ENCODE results near the gene IFFO2.
A peak's percentile ranks its signal among the peaks of the same experiment; 100 is the strongest.
"Not testable (repeated sequence)": the region's sequence is repeated elsewhere in the genome, so short reads cannot be mapped to it uniquely, and the experiment has no call there.

IFFO2 gene

DNA sequence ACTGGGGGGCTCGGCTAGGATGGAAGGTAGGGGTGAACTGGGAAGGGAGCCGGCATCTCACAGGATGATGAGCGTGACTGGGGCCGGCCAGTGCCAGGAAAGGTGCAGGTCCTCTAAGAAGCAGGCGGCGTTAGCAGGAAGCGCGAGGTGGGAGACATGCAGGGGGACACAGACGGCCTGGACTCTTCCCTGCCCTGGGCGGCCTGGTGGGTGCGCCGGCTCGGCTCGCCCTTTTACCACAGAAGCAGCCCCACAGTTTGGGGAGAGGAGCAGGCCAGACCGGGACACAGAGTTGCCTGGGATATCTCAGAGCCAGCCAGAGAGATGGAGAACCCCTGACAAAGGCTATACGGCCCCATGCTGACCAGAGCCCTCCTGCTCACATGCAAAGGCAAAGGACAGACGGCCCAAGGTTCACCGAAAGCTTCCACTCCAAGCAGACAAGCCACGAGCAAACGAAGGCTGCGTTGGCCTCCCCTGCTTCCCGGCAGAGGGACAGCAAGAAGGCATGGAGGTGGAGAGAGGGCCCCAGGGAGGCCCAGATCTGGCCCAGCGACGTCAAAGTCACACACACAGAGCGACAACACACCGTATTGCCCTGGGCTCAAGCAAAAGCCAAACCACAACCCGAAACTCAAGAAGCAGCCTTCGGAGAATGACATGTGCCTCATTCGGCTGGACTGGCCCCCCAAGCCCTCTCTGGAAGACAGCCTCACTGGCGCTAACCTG, 39.2 kb downstream of the IFFO2 start:
- DNase-seq = no peak

DNA sequence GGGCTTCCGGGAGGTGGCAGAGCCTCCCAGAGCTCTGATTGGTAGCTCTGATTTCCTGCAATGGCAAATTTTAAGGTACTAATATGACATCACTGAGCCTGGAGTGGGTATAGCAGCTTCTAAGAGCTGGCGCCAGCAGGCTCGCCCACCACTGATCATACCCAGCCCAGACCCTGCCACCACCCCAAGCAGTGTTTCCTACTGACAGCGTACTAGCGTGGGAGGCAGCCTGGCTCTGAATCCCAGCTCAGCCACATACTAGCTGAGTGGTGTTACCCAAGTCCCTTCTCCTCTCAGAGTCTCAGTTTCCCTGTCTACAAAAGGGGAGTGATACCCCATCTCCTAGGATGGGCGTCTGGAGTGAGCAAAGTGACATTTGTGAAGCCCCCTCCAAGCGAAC, 41.1 kb downstream of the IFFO2 start:
- DNase-seq = no peak

DNA sequence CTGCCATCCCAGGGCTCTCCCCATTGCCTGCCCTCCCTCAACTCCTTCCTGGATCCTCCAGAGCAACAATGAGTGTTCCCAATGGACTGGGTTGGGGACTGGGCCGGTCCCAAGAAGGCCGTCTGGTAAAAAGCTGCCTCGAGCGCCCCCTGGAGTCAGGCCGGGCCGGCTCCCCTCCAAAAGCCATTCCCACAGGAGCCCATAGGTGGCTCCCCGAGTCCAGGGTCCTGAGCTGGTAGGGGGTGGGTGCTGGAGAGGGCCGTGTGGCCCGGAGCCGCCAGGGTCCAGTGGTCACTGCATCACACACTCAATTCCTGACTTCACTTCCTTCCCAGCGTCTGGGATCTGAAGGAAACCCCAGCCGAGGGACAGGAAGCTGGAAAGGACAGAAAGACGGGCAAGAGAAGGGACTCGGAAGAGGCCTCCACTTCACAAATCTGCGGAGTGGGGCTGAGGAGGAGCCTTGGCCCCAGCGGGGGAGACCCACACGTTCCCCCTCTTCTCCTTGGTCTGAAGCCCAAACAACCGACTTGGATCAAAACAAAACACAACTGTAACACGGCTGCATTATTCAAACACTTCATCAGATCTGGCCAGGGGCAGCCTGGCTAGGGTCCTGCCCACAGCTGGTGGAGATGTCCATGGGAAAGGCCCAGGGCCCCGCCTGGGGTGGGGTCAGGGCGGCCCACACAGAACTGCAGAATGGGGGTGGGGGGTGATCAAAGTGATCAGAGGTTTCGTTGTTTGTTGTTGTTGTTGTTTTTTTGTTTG, 43.2 kb downstream of the IFFO2 start:
- no peak for DNase-seq

DNA sequence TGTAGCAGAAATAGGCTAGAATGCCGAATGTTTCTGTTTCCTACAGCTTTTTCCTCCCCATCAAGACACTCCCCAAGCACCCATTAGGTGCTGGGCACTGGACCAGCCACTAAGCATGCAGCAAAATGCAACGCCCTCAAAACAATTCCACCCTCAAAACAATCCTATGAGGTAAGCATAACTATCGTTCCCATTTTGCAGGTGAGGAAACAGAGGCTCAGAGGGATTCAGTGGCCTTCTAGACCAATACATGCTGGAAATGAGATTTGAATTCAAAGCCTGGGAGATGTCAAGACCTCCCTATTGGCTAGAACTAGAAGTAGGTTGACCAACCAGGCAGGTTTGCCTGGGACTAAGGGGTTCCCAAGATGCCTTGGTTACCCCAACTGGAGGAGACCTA, 43.9 kb downstream of the IFFO2 start:
- DNase-seq = no peak

DNA sequence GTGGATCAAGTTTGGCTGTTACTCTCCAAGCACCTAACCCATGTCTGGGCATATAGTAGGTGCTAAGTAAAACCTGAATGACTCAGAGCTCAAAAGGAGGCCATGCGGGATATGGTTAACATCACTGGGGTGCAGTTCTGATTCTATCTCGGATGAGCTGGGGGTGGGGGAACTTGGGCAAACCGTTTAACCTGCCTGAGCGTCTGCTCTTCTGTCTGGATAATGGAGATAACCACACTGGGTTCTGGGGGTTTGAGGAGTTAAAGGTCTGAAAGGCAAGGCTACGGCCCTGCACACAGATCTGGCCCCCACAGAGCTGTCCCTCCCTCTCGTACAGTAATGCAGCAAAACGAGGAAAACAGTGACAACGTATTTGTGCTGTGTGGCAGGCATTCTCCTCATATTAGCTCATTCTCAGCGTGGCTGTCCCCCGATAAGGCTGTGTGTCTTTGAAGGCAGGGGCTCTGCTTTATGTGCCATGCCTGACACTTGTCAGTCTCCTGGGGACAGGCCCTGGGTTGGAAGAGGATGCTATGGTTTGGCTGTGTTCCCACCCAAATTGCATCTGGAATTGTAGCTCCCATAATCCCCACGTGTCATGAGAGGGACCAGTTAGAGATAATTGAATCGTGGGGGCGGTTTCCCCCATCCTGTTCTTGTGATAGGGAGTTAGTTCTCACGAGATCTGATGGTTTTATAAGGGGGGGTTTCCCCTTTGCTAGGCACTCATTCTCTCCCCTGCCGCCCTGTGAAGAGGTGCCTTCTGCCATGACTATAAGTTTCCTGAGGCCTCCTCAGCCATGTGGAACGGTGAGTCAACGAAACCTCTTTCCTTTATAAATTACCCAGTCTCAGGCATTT, 47.3 kb downstream of the IFFO2 start:
- no peak for DNase-seq

DNA sequence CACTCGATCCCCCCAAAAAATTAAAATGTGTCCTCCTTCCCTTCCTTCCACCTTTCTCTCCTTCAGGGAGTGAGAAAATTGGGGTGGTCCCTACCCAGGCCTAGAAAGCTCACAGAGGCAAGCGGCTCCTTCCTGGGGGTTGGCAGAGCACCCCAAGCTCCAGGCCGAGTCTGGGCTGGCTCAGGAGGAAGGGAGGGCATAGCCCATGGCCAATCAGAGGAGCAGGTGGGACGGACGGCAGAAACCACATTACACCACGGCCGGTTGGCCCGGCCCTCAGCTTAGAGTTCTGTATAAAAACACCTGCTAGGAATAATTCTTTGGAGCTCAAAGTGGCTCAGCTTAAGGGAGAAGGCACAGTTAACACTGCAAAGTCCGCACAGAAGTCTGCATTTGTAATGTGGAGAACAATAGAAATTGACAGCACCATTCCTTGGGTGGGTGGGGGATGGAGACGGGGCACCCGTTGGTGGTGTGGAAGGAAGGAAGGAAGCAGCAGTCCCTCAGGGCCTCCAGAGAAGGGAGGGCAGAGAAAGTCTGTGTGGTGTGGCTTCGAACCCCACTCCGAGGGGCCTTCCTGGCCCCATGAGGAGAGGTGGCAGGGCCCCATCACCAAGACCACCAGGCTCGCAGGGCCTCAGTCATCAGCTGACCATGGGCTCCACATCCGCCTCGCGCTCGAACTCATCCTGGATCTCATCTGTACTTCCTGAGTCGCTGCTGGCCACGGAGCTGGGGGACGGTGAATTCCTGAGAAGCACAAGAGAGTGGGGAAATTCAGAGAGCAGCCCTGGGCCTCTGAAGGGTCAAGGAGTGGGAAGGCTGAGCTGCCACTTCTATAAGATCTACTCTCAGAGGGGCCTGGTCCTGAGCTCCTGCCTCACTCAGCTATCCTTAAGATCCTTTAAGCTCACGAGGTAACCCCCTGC, 48.3 kb downstream of the IFFO2 start:
- no peak for DNase-seq

DNA sequence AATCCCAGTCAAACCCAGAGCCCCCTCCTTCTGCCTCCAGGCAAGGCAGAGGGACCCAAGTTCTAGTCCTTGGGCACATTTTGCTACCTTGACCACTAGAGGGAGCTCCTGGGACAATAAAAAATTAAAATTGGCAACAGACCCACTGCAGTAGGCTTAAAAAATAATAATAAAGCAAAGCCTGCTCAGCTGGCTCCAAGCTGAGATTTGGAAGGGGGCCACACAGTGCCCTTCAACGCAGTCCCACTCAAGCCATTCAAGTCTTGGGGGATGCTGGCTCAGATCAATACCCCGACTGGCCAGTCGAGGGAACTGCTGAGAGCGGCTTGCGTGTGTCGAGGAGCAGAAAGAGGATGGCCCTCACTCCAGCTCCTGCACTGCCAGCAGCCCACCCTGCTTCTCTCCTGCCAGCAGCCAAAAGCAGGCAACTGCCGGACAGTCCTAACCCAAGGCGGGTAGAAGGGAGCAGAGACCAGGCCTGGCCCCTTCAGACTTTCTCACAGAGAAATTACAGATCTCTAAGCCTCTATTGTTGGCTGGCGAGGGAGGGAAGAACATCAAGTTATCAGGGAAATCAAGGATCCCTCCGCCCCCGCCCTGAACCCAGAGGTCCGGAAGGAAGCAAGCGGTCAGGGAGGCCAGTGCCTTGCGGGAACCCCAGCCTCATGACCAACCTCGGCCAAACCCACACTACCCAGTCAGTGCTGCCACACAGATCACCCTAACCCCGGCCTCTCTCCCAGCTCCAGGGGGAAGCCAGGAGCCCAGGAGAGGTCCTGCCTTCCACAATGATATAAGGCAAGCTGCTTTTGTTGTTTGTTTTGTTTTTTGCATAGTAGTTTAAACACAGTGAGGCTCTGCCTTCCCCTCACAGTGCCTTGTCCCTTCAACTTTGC, 49.2 kb downstream of the IFFO2 start:
- DNase-seq = peak; percentile 28

DNA sequence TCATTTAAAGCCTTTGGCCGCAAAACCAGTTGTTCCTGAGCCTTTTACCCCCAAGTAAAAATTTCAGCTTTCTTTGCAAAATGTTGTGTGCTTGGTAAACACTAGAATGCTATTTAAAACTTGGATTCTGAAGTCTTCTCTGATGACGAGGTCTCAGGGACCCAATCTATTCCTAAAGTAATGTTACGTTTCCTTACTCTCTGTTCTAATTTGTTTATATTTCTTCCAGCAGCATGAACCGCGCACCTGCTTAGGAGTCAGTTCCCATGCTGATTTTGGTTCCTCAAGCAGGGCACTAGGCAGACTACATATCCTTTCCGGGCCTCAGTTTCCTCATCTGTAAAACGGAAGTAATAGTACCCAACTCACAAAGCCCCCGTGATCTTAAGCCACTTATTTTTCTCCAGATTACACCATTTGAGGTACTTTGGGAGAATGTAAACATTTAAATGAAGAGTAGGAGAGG, 53.2 kb downstream of the IFFO2 start:
- no peak for DNase-seq

DNA sequence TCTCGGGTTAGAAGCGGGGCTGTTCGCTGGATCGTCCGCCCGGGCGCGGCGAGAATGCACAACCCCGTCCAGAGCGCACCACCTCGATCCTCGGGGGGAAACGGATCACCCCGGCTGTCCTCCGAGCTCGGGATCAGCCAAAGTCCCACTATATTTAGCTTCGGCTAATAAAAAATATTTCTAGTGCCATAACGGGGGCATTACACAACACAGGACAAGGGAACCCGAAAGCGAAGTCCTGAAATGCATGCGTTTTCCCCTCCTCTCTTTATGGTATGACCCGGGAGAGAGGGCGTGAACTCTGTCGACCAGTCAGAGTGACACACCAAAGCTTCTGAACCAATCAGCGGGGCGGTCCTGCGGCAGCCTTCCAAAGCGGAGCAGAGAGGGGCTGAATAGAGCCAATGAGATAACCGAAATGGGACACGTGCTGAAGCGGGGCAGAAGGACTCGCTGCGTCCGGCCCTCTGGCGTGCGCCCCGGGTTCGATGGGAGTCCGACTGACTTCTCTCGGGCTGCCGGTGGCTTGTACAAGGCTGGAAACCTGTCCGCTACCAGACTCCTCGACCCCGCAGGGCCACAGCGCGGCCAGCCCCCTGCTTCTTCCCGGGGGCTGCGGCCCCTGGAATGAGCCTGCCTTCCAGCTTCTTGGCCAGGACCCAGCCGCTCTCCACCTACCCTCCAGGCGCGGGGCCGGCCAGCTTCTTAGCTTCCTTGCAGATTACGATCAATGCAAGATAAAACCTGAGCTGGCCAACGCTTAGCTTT, 53.8 kb downstream of the IFFO2 start, which contains the start of gene ALDH4A1:
ALDH4A1 (minus strand) TSS at position 33 of the 768 bp plus-strand sequence; CDS start at position 1, 32 bp downstream.
- peak; percentile 93 for DNase-seq

DNA sequence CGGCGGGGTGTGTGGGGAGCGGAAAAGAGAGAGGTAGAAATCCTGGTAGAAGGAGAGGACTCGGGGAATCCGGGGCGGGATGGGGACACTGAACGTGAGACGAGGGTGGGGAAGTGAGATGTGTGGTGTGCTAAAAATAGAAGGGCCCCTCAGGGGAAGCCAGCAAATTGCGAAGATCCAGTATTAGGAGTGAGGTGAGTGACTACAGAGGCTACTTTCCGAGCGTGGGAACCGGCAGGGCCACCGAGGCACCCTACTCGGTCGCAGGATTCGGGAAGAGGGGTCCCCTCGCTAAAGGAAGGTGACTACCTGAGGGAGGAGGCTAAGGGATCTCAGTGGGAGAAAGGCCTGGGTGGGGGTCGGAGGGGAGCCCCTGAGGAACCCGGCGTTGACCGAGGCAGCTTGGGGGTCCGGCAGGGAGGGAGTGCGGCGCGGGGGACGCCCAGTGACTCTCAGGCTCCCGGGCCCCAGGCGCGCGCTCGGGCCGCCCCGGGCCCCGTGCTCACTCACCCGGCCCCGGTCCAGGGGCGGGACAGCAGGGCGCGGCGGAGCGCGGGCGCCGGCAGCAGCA, 54.4 kb downstream of the IFFO2 start:
- DNase-seq = no peak

DNA sequence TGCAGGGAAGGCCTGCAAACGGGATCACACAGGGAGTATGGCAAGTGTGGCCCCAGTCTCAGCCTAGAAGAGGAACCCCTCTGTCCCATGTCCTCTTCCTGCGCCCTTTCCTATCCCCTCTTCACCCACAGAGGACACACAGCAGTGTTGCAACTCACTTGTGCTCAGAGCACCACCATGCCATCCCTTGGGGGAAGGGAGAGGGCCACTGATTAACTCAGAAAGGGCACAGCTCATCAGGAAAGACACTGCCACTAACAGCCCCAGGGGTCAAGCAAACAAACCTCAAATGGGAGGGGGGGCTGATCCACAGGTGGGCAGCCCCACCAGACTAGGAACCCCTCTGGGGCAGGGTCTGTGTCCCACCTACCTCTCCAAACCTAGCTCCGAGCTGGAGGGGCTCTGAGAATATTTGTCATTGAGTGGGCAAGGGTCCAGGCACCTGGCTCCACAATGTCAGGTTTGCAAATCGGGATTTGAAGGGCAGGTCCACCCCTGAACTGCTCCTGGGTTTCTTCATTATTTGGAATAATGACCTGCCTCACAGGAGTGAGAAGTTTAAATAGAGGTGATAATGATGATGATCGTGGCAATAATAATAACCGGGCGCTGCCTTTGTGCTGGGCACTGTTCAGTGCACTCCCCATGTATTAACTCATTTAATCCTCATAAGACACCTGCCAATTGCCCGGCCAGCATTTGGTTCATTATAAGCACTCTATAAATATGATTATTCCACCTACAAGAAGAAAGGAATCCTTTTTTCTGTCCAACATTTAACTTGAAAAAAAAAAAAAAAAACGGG, 55.1 kb downstream of the IFFO2 start:
- DNase-seq = no peak

DNA sequence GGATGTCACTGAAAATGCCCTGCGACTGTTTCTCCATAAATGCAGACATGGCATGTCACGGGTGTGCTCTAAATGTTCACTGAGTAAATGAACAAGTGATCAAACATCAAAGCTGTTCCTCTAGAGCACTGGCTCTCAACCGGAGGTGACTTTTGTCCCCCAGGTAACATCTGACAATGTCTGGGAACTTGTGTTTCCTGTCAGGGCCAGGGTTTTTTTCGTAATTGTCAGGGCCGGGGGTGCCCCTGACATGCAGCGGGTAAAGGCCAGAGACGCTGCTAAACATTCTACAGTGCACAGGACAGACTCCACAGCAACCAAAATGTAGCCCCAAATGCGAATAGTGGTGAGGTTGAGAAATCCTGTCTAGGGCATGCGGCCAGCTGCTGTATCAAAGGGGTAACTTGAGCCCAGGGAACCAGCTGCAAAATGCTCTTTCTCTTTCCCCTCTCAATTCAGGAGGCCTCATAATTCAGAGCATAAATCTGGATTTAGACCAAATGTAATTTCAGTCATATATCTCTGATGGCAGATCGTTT, 56.1 kb downstream of the IFFO2 start:
- no peak for DNase-seq

DNA sequence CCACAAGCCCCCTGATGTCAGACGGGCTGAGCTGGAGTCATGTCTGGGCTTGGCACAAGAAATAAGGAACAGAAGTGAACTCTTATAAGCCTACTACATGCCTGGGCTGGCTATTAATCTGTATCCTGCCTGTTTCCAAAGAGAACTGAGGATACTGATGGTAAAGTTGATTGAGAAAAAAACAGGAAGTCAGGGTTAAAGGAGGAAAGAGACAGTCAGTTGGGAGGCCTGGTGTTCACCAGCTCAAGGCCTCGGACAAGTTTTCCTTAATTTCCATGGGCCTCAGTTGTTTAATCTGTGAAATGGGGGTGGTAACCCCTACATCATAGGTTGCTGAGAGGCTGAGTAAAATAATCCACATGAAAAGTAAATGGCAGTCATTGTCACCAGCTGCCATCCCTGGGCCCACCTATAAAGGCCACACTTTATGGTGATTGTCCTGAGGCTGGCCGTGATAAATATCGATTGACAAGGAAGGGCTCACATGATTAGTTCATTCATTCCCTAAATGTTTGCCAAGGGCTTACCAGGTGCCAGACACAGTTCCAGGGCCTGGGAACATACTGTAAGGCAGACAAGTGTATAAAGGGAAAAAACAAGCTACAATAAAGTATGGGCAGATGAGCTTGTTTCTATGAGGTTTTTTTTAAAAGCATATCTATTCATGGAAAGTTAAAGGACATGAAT, 57.0 kb downstream of the IFFO2 start:
- no peak for DNase-seq

DNA sequence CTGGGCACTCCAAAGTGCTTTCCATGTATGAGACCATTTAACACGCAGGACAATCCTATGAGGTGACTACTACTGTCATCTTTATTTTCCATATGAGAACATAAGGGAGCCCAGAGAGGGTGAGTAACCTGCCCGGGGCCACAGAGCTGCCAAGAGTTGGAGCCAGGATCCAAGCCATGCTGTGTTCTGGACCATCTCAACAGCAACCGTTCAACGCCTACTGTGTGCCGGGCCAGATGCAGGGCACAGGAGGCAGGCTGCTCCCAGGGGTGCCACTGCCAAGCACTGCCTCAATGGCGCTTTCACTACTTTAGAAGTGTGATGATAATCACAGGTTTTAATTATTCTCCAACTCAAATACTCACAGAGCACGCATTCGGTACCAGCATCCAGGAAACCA, 57.9 kb downstream of the IFFO2 start:
- no peak for DNase-seq

DNA sequence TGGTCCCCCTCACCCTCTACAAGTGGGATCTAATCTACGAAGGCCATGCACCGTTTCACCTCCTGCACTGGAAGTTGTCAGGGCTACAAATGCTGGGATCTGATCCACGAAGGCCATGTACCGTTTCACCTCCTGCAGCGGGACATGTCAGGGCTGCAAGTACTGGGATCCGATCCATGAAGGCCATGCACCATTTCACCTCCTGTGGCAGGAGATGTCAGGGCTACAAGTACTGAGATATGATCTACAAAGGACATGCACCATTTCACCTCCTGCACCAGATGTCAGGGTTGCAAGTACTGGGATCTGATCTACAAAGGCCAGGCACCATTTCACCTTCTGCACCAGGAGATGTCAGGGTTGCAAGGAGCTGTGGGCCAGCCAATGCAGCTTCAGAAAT, 61.2 kb downstream of the IFFO2 start:
- DNase-seq = no peak

DNA sequence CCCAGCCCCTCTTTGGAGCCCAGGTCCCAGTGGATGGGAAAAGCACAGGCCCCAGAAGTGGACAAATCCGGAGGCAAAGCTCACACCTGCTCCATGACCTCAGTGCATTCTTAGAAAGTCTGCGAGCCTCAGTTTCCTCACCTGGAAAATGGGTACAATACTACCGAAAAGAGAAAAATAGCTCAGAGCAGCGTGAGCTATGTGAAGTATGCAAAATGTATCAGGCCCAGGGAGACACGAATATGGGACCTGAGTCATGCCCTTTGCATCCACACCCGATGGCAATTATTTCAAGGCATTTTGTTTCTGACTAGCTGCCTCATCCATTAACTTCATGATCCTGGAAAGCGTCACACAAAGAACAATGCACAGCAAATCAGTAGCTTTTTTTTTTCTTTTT, 63.4 kb downstream of the IFFO2 start:
- DNase-seq = no peak

DNA sequence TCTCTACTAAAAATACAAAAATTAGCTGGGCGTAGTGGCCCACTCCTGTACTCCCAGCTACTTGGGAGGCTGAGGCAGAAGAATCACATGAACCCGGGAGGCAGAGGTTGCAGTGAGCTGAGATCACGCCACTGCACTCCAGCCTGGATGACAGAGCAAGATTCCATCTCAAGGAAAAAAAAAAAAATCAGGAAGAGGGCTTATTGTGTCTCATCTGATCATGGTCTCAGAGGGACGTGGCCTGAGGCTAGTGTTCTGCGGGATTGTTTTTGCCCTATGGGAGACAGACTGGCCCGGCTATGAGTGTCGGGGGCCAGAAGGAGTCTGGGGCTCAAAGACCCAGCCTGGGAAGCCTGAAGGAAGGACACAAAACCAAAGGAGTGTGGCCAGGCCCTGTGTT, 64.6 kb downstream of the IFFO2 start:
- not testable (repeated sequence) for DNase-seq

DNA sequence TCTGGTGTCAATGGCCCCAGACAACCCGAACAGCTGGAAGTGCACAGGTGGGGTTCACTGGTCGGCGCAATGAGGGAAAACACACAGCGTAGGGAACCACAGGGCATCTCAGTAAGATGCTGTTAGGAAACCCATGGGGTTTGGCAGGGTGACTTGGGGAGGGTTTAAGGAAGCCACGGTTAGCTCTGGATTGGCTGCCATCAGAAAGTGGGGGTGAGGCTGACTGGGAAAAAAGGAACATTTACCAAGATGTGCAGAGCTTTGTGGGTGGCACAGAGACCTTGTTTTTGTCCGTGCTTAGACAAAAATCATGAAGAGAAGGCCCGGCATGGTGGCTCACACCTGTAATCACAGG, 65.1 kb downstream of the IFFO2 start:
- DNase-seq = no peak

All from NCI-H2029 (cell line).